HCT116 (cell line): ENCODE data around the gene RASA2. TPM values are rescaled to one million over a fixed set of nuclear protein-coding genes. Genes with fewer than 3 reads are reported as not detected.

Experiments used
- ATAC-seq: fragments of 200-7000 bp; cut with Tn5 transposase; 2 replicates; pipeline ENCODE4 v1.9.1; 2020; ENCODE audit warnings: mild to moderate bottlenecking, moderate library complexity
- BruUV-seq: library from RNA; stranded (reverse); fragments of 400-500 nt; replicated peaks from 2 replicates; lab custom pipeline; 2021; lab: Mats Ljungman, UMichigan
- CTCF ChIA-PET: fragments of 300-600 bp; sonication (Branson Sonifier 250); formaldehyde crosslinking; loops from one replicate; lab custom pipeline; 2021; ENCODE audit warnings: antibody characterized with exemption; lab: Charles Lee
- POLR2A ChIA-PET: fragments of 300-600, 350-600 bp; sonication (Branson Sonifier 250); formaldehyde crosslinking; loops from one replicate; lab custom pipeline; 2021; ENCODE audit warnings: antibody characterized with exemption; lab: Charles Lee
- RAD21 ChIA-PET, 2 experiments: fragments of 300-600 bp; sonication (Branson Sonifier 250); formaldehyde crosslinking; loops; one replicate each; lab custom pipeline; 2023; ENCODE audit warnings: low total read pairs in 2 of 2; ENCODE audit not compliant: uncharacterized antibody in 2 of 2, unreplicated experiment in 2 of 2, low non-redundant PET in 1 of 2; lab: Charles Lee
- DNase-seq: peaks from one replicate; pipeline ENCODE4 v3.0.0-alpha.2; 2010; ENCODE audit warnings: low read depth, low spot score
- H2AFZ ChIP-seq: fragments of 200-600 bp; shearing (Covaris generic), sonication (generic); 2 replicates; pipeline ENCODE4 v1.6.1; 2017; ENCODE audit warnings: low read depth, mixed run types, mixed read lengths, antibody characterized with exemption, low read length; ENCODE audit not compliant: poor library complexity, severe bottlenecking
- H3K27ac ChIP-seq: 2 replicates; pipeline ENCODE4 v1.5.1; 2012; ENCODE audit warnings: low read depth, low read length
- H3K27me3 ChIP-seq: fragments of 200-600 bp; sonication (generic); 2 replicates; pipeline ENCODE4 v1.6.1; 2016; ENCODE audit warnings: mixed run types, low read length, mixed read lengths; ENCODE audit not compliant: insufficient read depth
- H3K36me3 ChIP-seq, 2 experiments: fragments of 200-500 bp in 1 of 2; fragments of 200-600 bp in 1 of 2; sonication (Bioruptor generic) in 1 of 2; sonication (generic) in 1 of 2; 2 replicates each; pipeline versions ENCODE4 v1.5.1 to v1.6.1; 2014 to 2016; ENCODE audit warnings: low read length in 2 of 2, inconsistent platforms in 1 of 2, mixed read lengths in 1 of 2, mixed run types in 1 of 2; ENCODE audit not compliant: insufficient read depth in 2 of 2, control insufficient read depth in 1 of 2
- H3K4me1 ChIP-seq, 2 experiments: fragments of 200-600 bp in 1 of 2; sonication (generic) in 1 of 2; 2 replicates each; pipeline versions ENCODE4 v1.5.1 to v1.6.1; 2012 to 2017; ENCODE audit warnings: low read length in 2 of 2, inconsistent platforms in 1 of 2, mild to moderate bottlenecking in 1 of 2, mixed read lengths in 1 of 2, mixed run types in 1 of 2, moderate library complexity in 1 of 2; ENCODE audit not compliant: insufficient read depth in 2 of 2, control insufficient read depth in 1 of 2
- H3K4me2 ChIP-seq: fragments of 200-600 bp; sonication (generic); 2 replicates; pipeline ENCODE4 v1.6.1; 2017; ENCODE audit warnings: mixed run types, low read length, mixed read lengths
- H3K4me3 ChIP-seq, 2 experiments: fragments of 200-600 bp in 1 of 2; sonication (generic) in 1 of 2; replicated peaks in 1 of 2; 2 replicates each; pipeline ENCODE4 v1.5.1; 2011 to 2016; ENCODE audit warnings: low read length in 2 of 2, control low read depth in 1 of 2, low read depth in 1 of 2, mild to moderate bottlenecking in 1 of 2, mixed read lengths in 1 of 2, mixed run types in 1 of 2
- H3K79me2 ChIP-seq: fragments of 200-600 bp; sonication (generic); 2 replicates; pipeline ENCODE4 v1.6.1; 2017; ENCODE audit warnings: mild to moderate bottlenecking, mixed run types, low read length, moderate library complexity, mixed read lengths; ENCODE audit not compliant: insufficient read depth
- H3K9ac ChIP-seq: fragments of 200-600 bp; sonication (generic); 2 replicates; pipeline ENCODE4 v1.6.1; 2016; ENCODE audit warnings: low read length, mixed read lengths
- H3K9me2 ChIP-seq: fragments of 200-600 bp; sonication (generic), shearing (Covaris generic); 2 replicates; pipeline ENCODE4 v1.6.1; 2017; ENCODE audit warnings: mixed run types, mild to moderate bottlenecking, moderate library complexity; ENCODE audit not compliant: insufficient read depth
- H3K9me3 ChIP-seq, 2 experiments: fragments of 200-500 bp in 1 of 2; fragments of 200-600 bp in 1 of 2; sonication (Bioruptor generic) in 1 of 2; sonication (generic) in 1 of 2; 2 replicates each; pipeline ENCODE4 v1.6.1; 2014 to 2017; ENCODE audit warnings: low read length in 2 of 2, mixed read lengths in 2 of 2, inconsistent platforms in 1 of 2, low read depth in 1 of 2, mild to moderate bottlenecking in 1 of 2, mixed run types in 1 of 2, moderate library complexity in 1 of 2; ENCODE audit not compliant: control insufficient read depth in 1 of 2, insufficient read depth in 1 of 2
- H4K20me1 ChIP-seq: fragments of 200-600 bp; sonication (generic), shearing (Covaris generic); 2 replicates; pipeline ENCODE4 v1.6.1; 2017; ENCODE audit warnings: mixed run types, mild to moderate bottlenecking, moderate library complexity; ENCODE audit not compliant: insufficient read depth
- CBX3 ChIP-seq: IDR thresholded peaks from 2 replicates; pipeline ENCODE4 v1.6.1; 2012; ENCODE audit warnings: low read depth
- CEBPB ChIP-seq: IDR thresholded peaks from 2 replicates; pipeline ENCODE4 v1.6.1; 2012; ENCODE audit warnings: low read depth
- ELF1 ChIP-seq: IDR thresholded peaks from 2 replicates; pipeline ENCODE4 v1.6.1; 2012; ENCODE audit warnings: low read depth, borderline replicate concordance
- EZH2phosphoT487 ChIP-seq: fragments of 200-600 bp; IDR thresholded peaks from 2 replicates; pipeline ENCODE4 v1.6.1; 2018; ENCODE audit warnings: antibody characterized with exemption, borderline replicate concordance
- FOSL1 ChIP-seq: IDR thresholded peaks from 2 replicates; pipeline ENCODE4 v1.6.1; 2012; ENCODE audit warnings: low read depth
- JUND ChIP-seq: IDR thresholded peaks from 2 replicates; pipeline ENCODE4 v1.6.1; 2012
- POLR2A ChIP-seq: IDR thresholded peaks from 2 replicates; pipeline ENCODE4 v1.7.0; 2011; ENCODE audit warnings: borderline replicate concordance; ENCODE audit not compliant: insufficient read depth, insufficient read length; ENCODE audit errors: extremely low read depth
- RAD21 ChIP-seq: IDR thresholded peaks from 2 replicates; pipeline ENCODE4 v1.6.1; 2012; ENCODE audit warnings: low read depth, mild to moderate bottlenecking
- SP1 ChIP-seq: IDR thresholded peaks from 2 replicates; pipeline ENCODE4 v1.6.1; 2012; ENCODE audit warnings: low read depth
- SRF ChIP-seq: IDR thresholded peaks from 2 replicates; pipeline ENCODE4 v1.6.1; 2012; ENCODE audit warnings: low read depth
- TCF7L2 ChIP-seq: IDR thresholded peaks from 2 replicates; pipeline ENCODE4 v1.7.0; 2011; ENCODE audit warnings: borderline replicate concordance, inconsistent platforms; ENCODE audit not compliant: insufficient read depth, insufficient read length; ENCODE audit errors: extremely low read depth
- ZNF274 ChIP-seq: fragments of 200-500 bp; sonication (Bioruptor generic); IDR thresholded peaks from 2 replicates; pipeline ENCODE4 v1.6.1; 2014; ENCODE audit warnings: mild to moderate bottlenecking, low read depth, low read length, inconsistent platforms
- intact Hi-C: fragments of 100-400 bp; cut with micrococcal nuclease; formaldehyde crosslinking; loops from 2 replicates; pipeline ENCODE4 v1.10.0; 2022
- total RNA-seq: library from RNA; stranded (reverse); gene quantifications from one replicate; pipeline ENCODE4 v1.2.1, GENCODE V29; 2021; ENCODE audit not compliant: unreplicated experiment
- TF ChIP-seq, protein P1 (sequence below), 3 experiments: fragments of 200-600 bp in 1 of 3; sonication (generic) in 1 of 3; IDR thresholded peaks in 2 of 3; conservative IDR thresholded peaks in 1 of 3; 2 replicates each; pipeline ENCODE4 v1.5.1; 2012 to 2017; ENCODE audit warnings: low read depth in 2 of 3, low read length in 2 of 3, antibody characterized with exemption in 1 of 3, borderline replicate concordance in 1 of 3, control low read depth in 1 of 3, mild to moderate bottlenecking in 1 of 3, mixed read lengths in 1 of 3, mixed run types in 1 of 3, moderate library complexity in 1 of 3; ENCODE audit not compliant: insufficient read depth in 1 of 3
- TF ChIP-seq, protein P2 (sequence below): IDR thresholded peaks from 2 replicates; pipeline ENCODE4 v1.6.1; 2011; ENCODE audit warnings: mild to moderate bottlenecking, low read length, moderate library complexity; ENCODE audit not compliant: insufficient replicate concordance; ENCODE audit errors: extremely low read depth
- TF ChIP-seq, protein P3 (sequence below): IDR thresholded peaks from 2 replicates; pipeline ENCODE4 v1.6.1; 2012

Gene RASA2
- total RNA-seq, 1 experiment from 2014 or later, result 12.8 TPM

DNA sequence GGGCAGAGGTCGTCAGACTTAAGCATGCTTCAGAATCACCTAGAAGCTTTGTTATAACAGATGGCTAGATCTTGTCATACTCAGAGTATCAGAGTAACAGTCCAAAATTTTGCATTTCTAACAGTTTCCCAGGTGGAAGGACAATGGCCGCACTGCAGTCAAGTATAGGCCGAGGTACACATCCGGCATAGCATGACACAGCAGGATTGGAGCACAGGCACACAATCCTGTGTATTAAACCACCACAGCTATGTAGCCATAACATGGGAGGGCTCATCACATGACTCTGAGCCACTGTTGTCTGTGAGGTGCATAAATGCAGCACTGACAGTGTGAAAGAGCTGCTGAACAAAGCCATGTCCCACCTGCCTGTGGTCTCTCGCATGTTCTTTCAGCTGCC is 165.5 kb downstream of the RASA2 start:
- H2AFZ ChIP-seq, result no peak overlapping the region
- H3K27ac ChIP-seq, result no peak overlapping the region
- no peaks in the 10 kb centered on the region for H3K4me1 ChIP-seq
- ATAC-seq (no peak), DNase-seq (no peak)
- no peaks in the 10 kb centered on the region for H3K9me2 ChIP-seq
- H3K9ac ChIP-seq, result no peak overlapping the region
- H3K27me3 ChIP-seq, result no peaks in the 10 kb centered on the region
- ChIA-PET CTCF (no interaction called here), POLR2A (no interaction called here), RAD21 (no interaction called here)
- no peaks in the 10 kb centered on the region for H4K20me1 ChIP-seq
- H3K4me3 ChIP-seq, result no peak overlapping the region
- no peaks in the 10 kb centered on the region for H3K36me3 ChIP-seq
- intact Hi-C loops, result no loop called here
- BruUV-seq, result no TSS peak
- H3K79me2 ChIP-seq, result no peaks in the 10 kb centered on the region
- peaks cover 0 to 3% of the 10 kb centered on the region in 2 experiments; a peak in 1 of 4 replicates for H3K9me3 ChIP-seq
- TF ChIP-seq ELF1, result no peak
- TF ChIP-seq, protein P1, sequence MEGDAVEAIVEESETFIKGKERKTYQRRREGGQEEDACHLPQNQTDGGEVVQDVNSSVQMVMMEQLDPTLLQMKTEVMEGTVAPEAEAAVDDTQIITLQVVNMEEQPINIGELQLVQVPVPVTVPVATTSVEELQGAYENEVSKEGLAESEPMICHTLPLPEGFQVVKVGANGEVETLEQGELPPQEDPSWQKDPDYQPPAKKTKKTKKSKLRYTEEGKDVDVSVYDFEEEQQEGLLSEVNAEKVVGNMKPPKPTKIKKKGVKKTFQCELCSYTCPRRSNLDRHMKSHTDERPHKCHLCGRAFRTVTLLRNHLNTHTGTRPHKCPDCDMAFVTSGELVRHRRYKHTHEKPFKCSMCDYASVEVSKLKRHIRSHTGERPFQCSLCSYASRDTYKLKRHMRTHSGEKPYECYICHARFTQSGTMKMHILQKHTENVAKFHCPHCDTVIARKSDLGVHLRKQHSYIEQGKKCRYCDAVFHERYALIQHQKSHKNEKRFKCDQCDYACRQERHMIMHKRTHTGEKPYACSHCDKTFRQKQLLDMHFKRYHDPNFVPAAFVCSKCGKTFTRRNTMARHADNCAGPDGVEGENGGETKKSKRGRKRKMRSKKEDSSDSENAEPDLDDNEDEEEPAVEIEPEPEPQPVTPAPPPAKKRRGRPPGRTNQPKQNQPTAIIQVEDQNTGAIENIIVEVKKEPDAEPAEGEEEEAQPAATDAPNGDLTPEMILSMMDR (IDR thresholded peaks at IDR 0.05 in 2 of 3, conservative IDR thresholded peaks at IDR 0.05 in 1 of 3; ENCODE audit: borderline replicate concordance in 1 of 3, insufficient read depth in 1 of 3, low read depth in 2 of 3, low read length in 2 of 3), result no peak
- TF ChIP-seq RAD21, result no peak
- no peak for TF ChIP-seq SRF
- no peak for TF ChIP-seq EZH2phosphoT487
- TF ChIP-seq CBX3, result no peak
- TF ChIP-seq ZNF274, result no peak
- TF ChIP-seq POLR2A, result no peak
- no peak for TF ChIP-seq TCF7L2
- TF ChIP-seq, protein P2, sequence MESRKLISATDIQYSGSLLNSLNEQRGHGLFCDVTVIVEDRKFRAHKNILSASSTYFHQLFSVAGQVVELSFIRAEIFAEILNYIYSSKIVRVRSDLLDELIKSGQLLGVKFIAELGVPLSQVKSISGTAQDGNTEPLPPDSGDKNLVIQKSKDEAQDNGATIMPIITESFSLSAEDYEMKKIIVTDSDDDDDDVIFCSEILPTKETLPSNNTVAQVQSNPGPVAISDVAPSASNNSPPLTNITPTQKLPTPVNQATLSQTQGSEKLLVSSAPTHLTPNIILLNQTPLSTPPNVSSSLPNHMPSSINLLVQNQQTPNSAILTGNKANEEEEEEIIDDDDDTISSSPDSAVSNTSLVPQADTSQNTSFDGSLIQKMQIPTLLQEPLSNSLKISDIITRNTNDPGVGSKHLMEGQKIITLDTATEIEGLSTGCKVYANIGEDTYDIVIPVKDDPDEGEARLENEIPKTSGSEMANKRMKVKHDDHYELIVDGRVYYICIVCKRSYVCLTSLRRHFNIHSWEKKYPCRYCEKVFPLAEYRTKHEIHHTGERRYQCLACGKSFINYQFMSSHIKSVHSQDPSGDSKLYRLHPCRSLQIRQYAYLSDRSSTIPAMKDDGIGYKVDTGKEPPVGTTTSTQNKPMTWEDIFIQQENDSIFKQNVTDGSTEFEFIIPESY, result no peak
- no peak for TF ChIP-seq CEBPB
- TF ChIP-seq FOSL1, result no peak
- TF ChIP-seq, protein P3, sequence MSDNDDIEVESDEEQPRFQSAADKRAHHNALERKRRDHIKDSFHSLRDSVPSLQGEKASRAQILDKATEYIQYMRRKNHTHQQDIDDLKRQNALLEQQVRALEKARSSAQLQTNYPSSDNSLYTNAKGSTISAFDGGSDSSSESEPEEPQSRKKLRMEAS, result no peak
- TF ChIP-seq SP1, result no peak
- TF ChIP-seq JUND, result no peak
- H3K4me2 ChIP-seq, result no peak overlapping the region
